Measurements from ENCODE around the gene PKP2. TPM values are rescaled to one million over a fixed set of nuclear protein-coding genes. Genes with fewer than 3 reads are reported as not detected.

The PKP2 gene
- total RNA-seq, 2 donors from 2014 or later = 28.0 to 35.2 TPM

GRCh38 chr12:32794281-32794680, 102.3 kb downstream of the PKP2 start:
- intact Hi-C loops (cut with DNase I) = no loop called here
- no peaks in the 10 kb centered on the region for H3K36me3 ChIP-seq
- no peaks in the 10 kb centered on the region for H3K27me3 ChIP-seq (replicated peaks; ENCODE audit: insufficient read depth)
- no peak overlapping the region for H3K27ac ChIP-seq
- no peak overlapping the region for H3K4me3 ChIP-seq
- no peak for DNase-seq (ENCODE audit: low spot score)
- H3K4me1 ChIP-seq (replicated peaks) = no peaks in the 10 kb centered on the region
- TF ChIP-seq POLR2A (IDR thresholded peaks at IDR 0.05) = no peak
- TF ChIP-seq POLR2AphosphoS5 (IDR thresholded peaks at IDR 0.05) = no peak
- no peak for TF ChIP-seq CTCF (IDR thresholded peaks at IDR 0.05)
- WGBS = 61% methylated on average over 4 of the region's 4 CpGs
- H3K9me3 ChIP-seq = no peaks in the 10 kb centered on the region

GRCh38 chr12:32789916-32790315, 106.7 kb downstream of the PKP2 start:
- intact Hi-C loops (cut with DNase I) = no loop called here
- no peak for DNase-seq (ENCODE audit: low spot score)
- H3K4me1 ChIP-seq (replicated peaks) = no peaks in the 10 kb centered on the region
- TF ChIP-seq CTCF (IDR thresholded peaks at IDR 0.05) (no peak), POLR2A (IDR thresholded peaks at IDR 0.05) (no peak), POLR2AphosphoS5 (IDR thresholded peaks at IDR 0.05) (no peak)
- no peaks in the 10 kb centered on the region for H3K36me3 ChIP-seq
- H3K27ac ChIP-seq = no peak overlapping the region
- H3K9me3 ChIP-seq = no peaks in the 10 kb centered on the region
- no peak overlapping the region for H3K4me3 ChIP-seq
- no peaks in the 10 kb centered on the region for H3K27me3 ChIP-seq (replicated peaks; ENCODE audit: insufficient read depth)
- 25% methylated on average over 2 of the region's 2 CpGs for whole genome bisulfite sequencing

GRCh38 chr12:32789446-32789845, 107.1 kb downstream of the PKP2 start:
- Histone ChIP-seq H3K4me1 (replicated peaks) (no peaks in the 10 kb centered on the region), H3K9me3 (no peaks in the 10 kb centered on the region), H3K36me3 (no peaks in the 10 kb centered on the region), H3K4me3 (no peak overlapping the region), H3K27me3 (replicated peaks; ENCODE audit: insufficient read depth) (no peaks in the 10 kb centered on the region), H3K27ac (no peak overlapping the region)
- intact Hi-C loops (cut with DNase I) = no loop called here
- TF ChIP-seq CTCF (IDR thresholded peaks at IDR 0.05) = no peak
- TF ChIP-seq POLR2AphosphoS5 (IDR thresholded peaks at IDR 0.05) = no peak
- TF ChIP-seq POLR2A (IDR thresholded peaks at IDR 0.05) = no peak
- DNase-seq (ENCODE audit: low spot score) = no peak

- H3K27me3 ChIP-seq (replicated peaks; ENCODE audit: insufficient read depth) = no peaks in the 10 kb centered on the region
- H3K4me1 ChIP-seq (replicated peaks) = no peaks in the 10 kb centered on the region
- intact Hi-C loops (cut with DNase I) = no loop called here
- H3K27ac ChIP-seq = no peak overlapping the region
- DNase-seq (ENCODE audit: low spot score) = no peak
- H3K9me3 ChIP-seq = no peaks in the 10 kb centered on the region
- 88% methylated on average over 4 of the region's 4 CpGs for WGBS
- TF ChIP-seq POLR2A (IDR thresholded peaks at IDR 0.05) = no peak
- no peak for TF ChIP-seq POLR2AphosphoS5 (IDR thresholded peaks at IDR 0.05)
- no peak for TF ChIP-seq CTCF (IDR thresholded peaks at IDR 0.05)
- H3K4me3 ChIP-seq = no peak overlapping the region
- H3K36me3 ChIP-seq = no peaks in the 10 kb centered on the region
These were observed 108.2 kb downstream of the PKP2 start for GRCh38 chr12:32788405-32788804.

- no peaks in the 10 kb centered on the region for H3K4me1 ChIP-seq (replicated peaks)
- H3K27ac ChIP-seq = no peak overlapping the region
- DNase-seq (ENCODE audit: low spot score) = no peak
- 73% methylated on average over 5 of the region's 5 CpGs for WGBS
- no peaks in the 10 kb centered on the region for H3K36me3 ChIP-seq
- no peaks in the 10 kb centered on the region for H3K9me3 ChIP-seq
- no peak overlapping the region for H3K4me3 ChIP-seq
- no peaks in the 10 kb centered on the region for H3K27me3 ChIP-seq (replicated peaks; ENCODE audit: insufficient read depth)
- intact Hi-C loops (cut with DNase I) = no loop called here
- no peak for TF ChIP-seq CTCF (IDR thresholded peaks at IDR 0.05)
- TF ChIP-seq POLR2AphosphoS5 (IDR thresholded peaks at IDR 0.05) = no peak
- TF ChIP-seq POLR2A (IDR thresholded peaks at IDR 0.05) = no peak
These were observed 111.0 kb downstream of the PKP2 start for GRCh38 chr12:32785557-32785956.

Measured in prostate gland (tissue), 2 donors.